K562 (cell line): ENCODE data around the gene POP7. TPM values are rescaled to one million over a fixed set of nuclear protein-coding genes. Genes with fewer than 3 reads are reported as not detected.

ENCODE experiments used
- ATAC-seq: fragments of 200-7000 bp; cut with Tn5 transposase; 3 replicates; pipeline ENCODE4 v1.9.1; 2020; ENCODE audit warnings: moderate library complexity
- BruUV-seq: library from RNA; stranded (reverse); fragments of 400-500 nt; replicated peaks from 2 replicates; lab custom pipeline; 2021; lab: Mats Ljungman, UMichigan
- CTCF ChIA-PET: fragments of 300-600 bp; formaldehyde crosslinking; extraction: SDS; loops from one replicate; lab custom pipeline; 2021; ENCODE audit warnings: low intra/inter-chr PET ratio; lab: Yijun Ruan, JAX
- POLR2A ChIA-PET: fragments of 300-600, 350-650 bp; sonication (Branson Sonifier 250); formaldehyde crosslinking; extraction: SDS; loops from one replicate; lab custom pipeline; 2021; ENCODE audit warnings: antibody characterized with exemption, inconsistent platforms; lab: Yijun Ruan, JAX
- DNase-seq, 4 experiments: peaks; one replicate each; pipeline versions ENCODE4 v3.0.0 to v3.0.0-alpha.2; 2011 to 2018; ENCODE audit warnings: low spot score in 3 of 4, mixed read lengths in 3 of 4; ENCODE audit errors: extremely low read depth in 1 of 4
- FAIRE-seq: peaks from 2 replicates; lab custom pipeline; 2011; peaks lifted over from hg19 to GRCh38; lab: Jason Lieb, UNC
- H2AFZ ChIP-seq: 2 replicates; pipeline ENCODE4 v1.6.0; 2011; ENCODE audit warnings: low read depth, low read length, control low read depth, inconsistent platforms
- H3K27ac ChIP-seq: fragments of 200-600 bp; 3 replicates; pipeline ENCODE4 v1.8.0; 2011; ENCODE audit warnings: low read depth, mild to moderate bottlenecking, control low read depth, inconsistent platforms, low read length, moderate library complexity, mixed read lengths; ENCODE audit errors: extremely low read depth
- H3K27me3 ChIP-seq, 2 experiments: fragments of 300-600 bp in 1 of 2; 2 replicates in 1 of 2; 3 replicates in 1 of 2; pipeline versions ENCODE4 v1.6.0 to v1.8.0; 2011; ENCODE audit warnings: inconsistent platforms in 2 of 2, low read length in 2 of 2, mild to moderate bottlenecking in 1 of 2, mixed read lengths in 1 of 2, moderate library complexity in 1 of 2; ENCODE audit not compliant: control insufficient read depth in 2 of 2, insufficient read depth in 2 of 2
- H3K36me3 ChIP-seq: fragments of 300-600 bp; 3 replicates; pipeline ENCODE4 v1.8.0; 2011; ENCODE audit warnings: mild to moderate bottlenecking, low read length, inconsistent platforms; ENCODE audit not compliant: control insufficient read depth, insufficient read depth
- H3K4me1 ChIP-seq, 2 experiments: fragments of 200-600 bp in 1 of 2; replicated peaks in 1 of 2; 2 replicates in 1 of 2; 3 replicates in 1 of 2; pipeline versions ENCODE4 v1.5.1 to v1.8.0; 2011; ENCODE audit warnings: inconsistent platforms in 2 of 2, low read length in 2 of 2, mild to moderate bottlenecking in 1 of 2, mixed read lengths in 1 of 2, moderate library complexity in 1 of 2; ENCODE audit not compliant: control insufficient read depth in 2 of 2, insufficient read depth in 2 of 2
- H3K4me2 ChIP-seq: 2 replicates; pipeline ENCODE4 v1.6.1; 2011; ENCODE audit warnings: low read length, control low read depth, inconsistent platforms, mixed read lengths; ENCODE audit not compliant: insufficient read depth
- H3K4me3 ChIP-seq: fragments of 200-600 bp; sonication (generic), shearing (Covaris generic); 2 replicates; pipeline ENCODE4 v1.5.1; 2016; ENCODE audit warnings: control low read depth, inconsistent platforms
- H3K79me2 ChIP-seq: fragments of 200-600 bp; 3 replicates; pipeline ENCODE4 v1.8.0; 2011; ENCODE audit warnings: low read length, inconsistent platforms; ENCODE audit not compliant: control insufficient read depth, insufficient read depth
- H3K9ac ChIP-seq, 2 experiments: 2 replicates each; pipeline versions ENCODE4 v1.6.0 to v1.6.1; 2011; ENCODE audit warnings: low read depth in 2 of 2, low read length in 2 of 2, control low read depth in 1 of 2, inconsistent platforms in 1 of 2, mild to moderate bottlenecking in 1 of 2, mixed read lengths in 1 of 2; ENCODE audit not compliant: insufficient read depth in 1 of 2
- H3K9me1 ChIP-seq: one replicate; pipeline ENCODE4 v1.6.0; 2011; ENCODE audit warnings: inconsistent platforms, mild to moderate bottlenecking, low read length, moderate library complexity; ENCODE audit not compliant: control insufficient read depth, insufficient read depth
- H3K9me3 ChIP-seq: replicated peaks from 2 replicates; pipeline ENCODE4 v1.5.1; 2011; ENCODE audit warnings: low read depth, low read length, inconsistent platforms; ENCODE audit not compliant: control insufficient read depth, insufficient read depth
- H4K20me1 ChIP-seq: replicated peaks from 2 replicates; pipeline ENCODE4 v1.6.1; 2011; ENCODE audit warnings: low read length, inconsistent platforms, mixed read lengths; ENCODE audit not compliant: control insufficient read depth, insufficient read depth
- SMARCA5 ChIP-seq: fragments of 450-650 bp; IDR thresholded peaks from 2 replicates; pipeline ENCODE4 v1.6.1; 2016
- ZNF146 ChIP-seq: IDR thresholded peaks from one replicate; pipeline ENCODE4 v1.6.1; 2018; ENCODE audit warnings: missing compliant biosample characterization; ENCODE audit not compliant: unreplicated experiment
- ZNF668 ChIP-seq: fragments of 250-450 bp; sonication (Bioruptor Pico); IDR thresholded peaks from 2 replicates; pipeline ENCODE4 v1.8.0; 2022; ENCODE audit warnings: mild to moderate bottlenecking, inconsistent platforms
- WGBS: fragments of 100-300 bp; shearing (Covaris generic); methylation state at CpG from one replicate; pipeline ENCODE4 v1.1.6; 2016; ENCODE audit warnings: low coverage, mixed read lengths; ENCODE audit not compliant: insufficient coverage; ENCODE audit errors: missing lambda C conversion rate; 5-methylcytosine and 5-hydroxymethylcytosine counted together
- in situ Hi-C: fragments of 300-500 bp; cut with MboI; formaldehyde crosslinking; loops from 4 replicates; pipeline ENCODE4 v1.15.0; 2018; ENCODE audit warnings: inconsistent platforms, mixed read lengths
- intact Hi-C: fragments of 100-400 bp; cut with micrococcal nuclease; formaldehyde crosslinking; loops from 2 replicates; pipeline ENCODE4 v1.14.2; 2022
- polyA plus RNA-seq, 8 experiments: library from polyadenylated mRNA; depleted of rRNA in 4 of 8; stranded (reverse) in 5 of 8; unstranded in 3 of 8; fragments of >200 nt; fragmentation: Nextera tagmentation in 2 of 8; fragmentation: Illumina TruSeq in 1 of 8; extraction: Ambion mirVana in 2 of 8; extraction: Trizol in 1 of 8; gene quantifications; 2 replicates each; pipeline versions ENCODE4 v1.2.1 to v1.2.3, GENCODE V29; 2011 to 2014; ENCODE audit warnings: inconsistent platforms in 1 of 8, missing spikeins in 1 of 8
- total RNA-seq, 7 experiments: library from RNA; depleted of rRNA in 6 of 7; stranded (reverse); fragments of >200 nt in 6 of 7; fragmentation: Illumina TruSeq in 2 of 7; extraction: Trizol in 2 of 7; gene quantifications; 2 replicates each; pipeline versions ENCODE4 v1.2.1 to v1.2.3, GENCODE V29; 2011 to 2021; ENCODE audit warnings: low replicate concordance in 1 of 7
- TF ChIP-seq, protein P1 (sequence below): fragments of 450-650 bp; formaldehyde crosslinking; IDR thresholded peaks from 2 replicates; pipeline ENCODE4 v1.4.0; 2020; ENCODE audit warnings: mild to moderate bottlenecking, moderate library complexity

Gene POP7
- total and polyA plus RNA-seq, 9 of the 15 experiments (the other 6 are each of a cell fraction or from before 2014, with no cell fraction given), result 11.5 to 163 (median 68.9) TPM

DNA sequence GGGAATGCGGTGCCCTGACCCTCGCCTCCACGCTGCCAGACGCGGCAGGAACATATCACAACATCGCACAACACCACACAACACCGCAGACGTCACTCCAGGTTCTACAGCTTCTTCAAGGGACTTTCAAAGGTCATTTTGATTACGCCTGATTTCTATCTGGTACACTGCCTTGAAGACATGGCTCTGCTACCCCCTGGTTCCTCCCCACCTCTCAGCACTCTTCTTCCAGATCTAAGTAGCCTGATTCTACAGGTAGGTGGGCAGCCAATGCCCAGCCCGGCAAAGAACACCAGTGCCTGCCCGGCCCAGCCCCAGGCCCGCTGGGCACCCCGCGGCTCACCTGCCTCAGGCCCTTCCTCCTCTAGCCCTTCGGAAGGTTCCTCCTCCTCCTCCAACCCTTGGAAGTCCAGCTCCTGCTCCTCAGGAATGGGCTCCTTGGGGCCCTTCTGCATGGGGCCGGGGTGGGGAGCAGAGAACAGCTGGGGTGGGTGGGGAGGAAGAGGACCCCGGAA is 20.2 kb upstream of the POP7 start:
- FAIRE-seq, result peak; percentile 56
- POLR2A ChIA-PET, result interaction anchor here (0.6 to 0.9 kb wide), 2 partner anchors 8 to 278 kb away, joined by 3 to 4 read pairs; partner anchors contain the start of gene GIGYF1
- 84% methylated on average over 14 of the region's 17 CpGs for WGBS
- Histone ChIP-seq H3K36me3 (peaks cover 97% of the 10 kb centered on the region; the same call in 2 of the 3 replicates), H3K9me3 (no peaks in the 10 kb centered on the region), H3K27ac (no peak overlapping the region), H3K4me3 (no peak overlapping the region), H4K20me1 (peaks cover 19% of the 10 kb centered on the region), H3K79me2 (peaks cover 26% of the 10 kb centered on the region), H3K4me2 (no peak overlapping the region), H3K9ac (0 out of 4 replicates have a peak overlapping the region, but pooled peaks of 1 of the 2 experiments have one; percentile 15), H3K9me1 (no peaks in the 10 kb centered on the region), H2AFZ (no peak overlapping the region), H3K27me3 (no peaks in the 10 kb centered on the region), H3K4me1 (peaks cover 0 to 75% of the 10 kb centered on the region in 2 experiments; a peak in 3 of 5 replicates)
- no TSS peak for BruUV-seq
- CTCF ChIA-PET, result no interaction called here
- ATAC-seq, result no peak
- no peak for DNase-seq
- intact Hi-C loops, result no loop called here
- in situ Hi-C loops, result no loop called here
- TF ChIP-seq ZNF146 (CRISPR knock-in tag) (no peak), ZNF668 (CRISPR knock-in tag) (no peak), SMARCA5 (no peak)
- TF ChIP-seq, protein P1, sequence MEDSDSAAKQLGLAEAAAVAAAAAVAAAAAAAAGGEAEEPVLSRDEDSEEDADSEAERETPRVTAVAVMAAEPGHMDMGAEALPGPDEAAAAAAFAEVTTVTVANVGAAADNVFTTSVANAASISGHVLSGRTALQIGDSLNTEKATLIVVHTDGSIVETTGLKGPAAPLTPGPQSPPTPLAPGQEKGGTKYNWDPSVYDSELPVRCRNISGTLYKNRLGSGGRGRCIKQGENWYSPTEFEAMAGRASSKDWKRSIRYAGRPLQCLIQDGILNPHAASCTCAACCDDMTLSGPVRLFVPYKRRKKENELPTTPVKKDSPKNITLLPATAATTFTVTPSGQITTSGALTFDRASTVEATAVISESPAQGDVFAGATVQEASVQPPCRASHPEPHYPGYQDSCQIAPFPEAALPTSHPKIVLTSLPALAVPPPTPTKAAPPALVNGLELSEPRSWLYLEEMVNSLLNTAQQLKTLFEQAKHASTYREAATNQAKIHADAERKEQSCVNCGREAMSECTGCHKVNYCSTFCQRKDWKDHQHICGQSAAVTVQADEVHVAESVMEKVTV (CRISPR knock-in tag), result no peak
